CD4-positive, CD25-positive, alpha-beta regulatory T cell (primary cell): Measurements from ENCODE around the gene PDE4D. TPM values are rescaled to one million over a fixed set of nuclear protein-coding genes. Genes with fewer than 3 reads are reported as not detected.

Experiments
- ATAC-seq, 2 donors: fragments of 150-1000 bp; cut with Tn5 transposase; one replicate each; pipeline ENCODE4 v1.10.0; 2021; ENCODE audit warnings: low read depth in 2 of 2, moderate number of reproducible peaks in 2 of 2, moderate library complexity in 1 of 2
- DNase-seq, 3 donors: peaks; one replicate each; pipeline versions ENCODE4 v3.0.0 to v3.0.0-alpha.2; 2012 to 2022; ENCODE audit warnings: mixed read lengths in 1 of 3
- H3K27ac ChIP-seq: one replicate; pipeline ENCODE4 v1.7.0; 2013; ENCODE audit warnings: mild to moderate bottlenecking, low read length; ENCODE audit not compliant: insufficient read depth, poor library complexity, severe bottlenecking
- H3K27me3 ChIP-seq: one replicate; pipeline ENCODE4 v1.7.0; 2013; ENCODE audit warnings: low read length; ENCODE audit not compliant: control insufficient read depth, insufficient read depth
- H3K36me3 ChIP-seq: one replicate; pipeline ENCODE4 v1.7.0; 2013; ENCODE audit warnings: mild to moderate bottlenecking, low read length, moderate library complexity; ENCODE audit not compliant: control insufficient read depth, insufficient read depth
- H3K4me1 ChIP-seq: 2 replicates; pipeline ENCODE4 v1.7.0; 2013; ENCODE audit warnings: mild to moderate bottlenecking, low read length; ENCODE audit not compliant: insufficient read depth, control insufficient read depth, poor library complexity, severe bottlenecking
- H3K4me3 ChIP-seq: one replicate; pipeline ENCODE4 v1.7.0; 2013; ENCODE audit warnings: low read depth, mild to moderate bottlenecking, low read length, moderate library complexity
- H3K9me3 ChIP-seq, 2 experiments: 1 replicate in 1 of 2; 2 replicates in 1 of 2; pipeline ENCODE4 v1.7.0; 2013; ENCODE audit warnings: low read length in 2 of 2, mild to moderate bottlenecking in 1 of 2, moderate library complexity in 1 of 2; ENCODE audit not compliant: control insufficient read depth in 2 of 2
- H3K27ac Mint-ChIP-seq, 3 donors: one replicate each; pipeline ENCODE4 v1.8.0; 2020 to 2022; ENCODE audit warnings: mild to moderate bottlenecking in 3 of 3, mixed read lengths in 3 of 3, moderate library complexity in 2 of 3
- H3K27me3 Mint-ChIP-seq: one replicate; pipeline ENCODE4 v1.8.0; 2022; ENCODE audit warnings: mild to moderate bottlenecking, mixed read lengths
- H3K36me3 Mint-ChIP-seq: one replicate; pipeline ENCODE4 v1.8.0; 2020; ENCODE audit warnings: mixed read lengths
- H3K4me1 Mint-ChIP-seq, 4 donors: one replicate each; pipeline ENCODE4 v1.8.0; 2020 to 2022; ENCODE audit warnings: mixed read lengths in 4 of 4, mild to moderate bottlenecking in 1 of 4
- H3K4me3 Mint-ChIP-seq, 4 donors: one replicate each; pipeline ENCODE4 v1.8.0; 2020 to 2022; ENCODE audit warnings: mild to moderate bottlenecking in 4 of 4, mixed read lengths in 4 of 4, moderate library complexity in 3 of 4
- H3K9me3 Mint-ChIP-seq, 7 donors: one replicate each; pipeline ENCODE4 v1.8.0; 2020 to 2022; ENCODE audit warnings: mixed read lengths in 7 of 7, mild to moderate bottlenecking in 3 of 7, moderate library complexity in 2 of 7
- polyA plus RNA-seq, 4 donors: library from polyadenylated mRNA; unstranded; fragments of 300-500 nt; fragmentation: Illumina TruSeq; gene quantifications; one replicate each; pipeline ENCODE4 v1.2.3, GENCODE V29; 2021
- total RNA-seq: library from RNA; stranded (reverse); gene quantifications from one replicate; pipeline ENCODE4 v1.2.3, GENCODE V29; 2022

The PDE4D gene
- total and polyA plus RNA-seq, 5 donors from 2014 or later: 2.1 to 39.9 (median 4.8) TPM

DNA sequence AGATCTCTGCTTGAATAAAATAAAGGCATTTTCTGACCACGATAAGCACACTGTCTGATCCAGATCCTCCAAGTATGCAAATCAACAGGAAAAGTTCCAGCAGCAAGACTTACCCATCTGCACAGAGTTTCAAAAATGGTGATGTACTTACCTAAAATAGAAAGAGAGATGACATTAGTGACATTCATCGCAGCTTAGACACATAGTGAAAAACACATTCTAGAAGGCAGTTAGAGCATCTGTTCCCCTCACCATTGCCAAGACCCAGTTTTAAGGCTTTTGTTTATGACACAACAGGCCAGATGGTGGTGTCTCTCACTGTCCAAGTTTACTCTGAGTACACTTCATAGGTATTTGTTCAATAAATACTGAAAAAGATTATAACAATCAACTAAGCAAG, 207.7 kb downstream of the PDE4D start:
- H3K4me3 Mint-ChIP-seq: no peak overlapping the region
- Histone ChIP-seq H3K27me3 (no peaks in the 10 kb centered on the region), H3K4me3 (no peak overlapping the region), H3K27ac (no peak overlapping the region), H3K4me1 (no peaks in the 10 kb centered on the region), H3K36me3 (no peaks in the 10 kb centered on the region), H3K9me3 (no peaks in the 10 kb centered on the region)
- H3K36me3 Mint-ChIP-seq: no peaks in the 10 kb centered on the region
- DNase-seq (no peak), ATAC-seq (no peak)
- no peaks in the 10 kb centered on the region for H3K27me3 Mint-ChIP-seq
- no peak overlapping the region for H3K27ac Mint-ChIP-seq
- H3K9me3 Mint-ChIP-seq: peaks cover 0 to 6% (median 1%) of the 10 kb centered on the region in 7 donors
- peaks cover 0 to 5% (median 0%) of the 10 kb centered on the region in 4 donors for H3K4me1 Mint-ChIP-seq

DNA sequence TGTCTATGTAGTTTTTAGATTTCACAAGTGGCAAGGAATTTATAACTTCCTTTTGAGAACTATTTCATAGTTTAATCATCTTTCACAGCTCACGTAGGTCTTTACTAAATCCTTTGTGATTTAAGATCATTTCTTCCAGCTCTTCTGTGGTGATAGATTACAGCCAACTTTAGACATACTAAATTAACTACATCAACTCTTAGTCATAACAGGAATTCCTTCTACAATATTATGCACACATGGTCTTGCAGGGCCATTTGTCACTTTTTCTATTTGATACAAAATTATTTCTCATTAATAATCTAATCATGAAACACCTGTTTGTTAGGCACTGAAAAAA, 208.4 kb downstream of the PDE4D start:
- peaks cover 0 to 3% (median 0%) of the 10 kb centered on the region in 4 donors for H3K4me1 Mint-ChIP-seq
- Histone ChIP-seq H3K36me3 (no peaks in the 10 kb centered on the region), H3K27me3 (no peaks in the 10 kb centered on the region), H3K9me3 (no peaks in the 10 kb centered on the region), H3K4me1 (no peaks in the 10 kb centered on the region), H3K27ac (no peak overlapping the region), H3K4me3 (no peak overlapping the region)
- DNase-seq (no peak), ATAC-seq (no peak)
- no peak overlapping the region for H3K4me3 Mint-ChIP-seq
- H3K27me3 Mint-ChIP-seq: no peaks in the 10 kb centered on the region
- peaks cover 0 to 4% (median 0%) of the 10 kb centered on the region in 7 donors for H3K9me3 Mint-ChIP-seq
- no peaks in the 10 kb centered on the region for H3K36me3 Mint-ChIP-seq
- no peak overlapping the region for H3K27ac Mint-ChIP-seq

DNA sequence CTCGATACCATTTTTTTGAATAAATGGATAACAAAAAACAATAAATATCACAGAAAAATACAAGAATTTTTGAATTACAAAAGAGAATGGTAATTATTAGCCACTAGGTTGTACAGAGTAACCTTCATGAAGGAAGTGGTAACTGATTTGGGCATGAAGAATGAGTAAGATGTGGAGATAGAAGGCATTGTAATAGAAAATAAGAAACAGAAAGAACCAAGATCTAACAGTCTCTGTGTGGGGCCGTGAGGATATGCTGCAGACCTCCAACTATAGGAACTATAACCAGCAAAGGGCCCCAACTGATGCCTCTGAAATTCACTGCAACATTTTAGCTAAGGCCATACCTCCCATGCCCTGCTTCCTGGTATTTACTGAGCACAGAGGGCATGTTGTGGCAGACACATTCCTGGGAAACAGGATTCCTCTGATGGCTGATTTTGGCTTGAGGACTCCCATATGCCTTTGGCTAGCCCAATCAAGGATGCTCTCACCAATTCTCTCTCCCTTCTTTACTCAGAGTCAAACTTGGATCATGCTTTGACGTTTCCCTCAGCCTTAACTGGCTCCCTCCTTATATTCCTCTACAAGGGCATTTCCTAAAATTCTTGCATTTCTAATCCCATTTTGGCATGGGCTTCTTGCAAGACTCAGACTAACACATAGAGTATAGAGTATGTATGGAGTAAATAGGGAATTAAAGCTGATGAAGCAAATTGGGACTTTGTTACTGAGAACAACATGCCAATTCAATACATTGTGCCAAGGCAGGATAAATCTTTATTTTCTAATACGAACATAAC, 208.9 kb downstream of the PDE4D start:
- Mint-ChIP-seq H3K4me1 (peaks cover 0 to 3% (median 0%) of the 10 kb centered on the region in 4 donors), H3K27ac (peak overlapping the region in 1 of 3 donors; percentile 88), H3K4me3 (no peak overlapping the region), H3K27me3 (no peaks in the 10 kb centered on the region), H3K36me3 (no peaks in the 10 kb centered on the region), H3K9me3 (peaks cover 0 to 4% (median 0%) of the 10 kb centered on the region in 7 donors)
- DNase-seq (no peak), ATAC-seq (no peak)
- no peaks in the 10 kb centered on the region for H3K36me3 ChIP-seq
- H3K4me1 ChIP-seq: no peaks in the 10 kb centered on the region
- no peaks in the 10 kb centered on the region for H3K27me3 ChIP-seq
- H3K27ac ChIP-seq: no peak overlapping the region
- no peaks in the 10 kb centered on the region for H3K9me3 ChIP-seq
- no peak overlapping the region for H3K4me3 ChIP-seq

DNA sequence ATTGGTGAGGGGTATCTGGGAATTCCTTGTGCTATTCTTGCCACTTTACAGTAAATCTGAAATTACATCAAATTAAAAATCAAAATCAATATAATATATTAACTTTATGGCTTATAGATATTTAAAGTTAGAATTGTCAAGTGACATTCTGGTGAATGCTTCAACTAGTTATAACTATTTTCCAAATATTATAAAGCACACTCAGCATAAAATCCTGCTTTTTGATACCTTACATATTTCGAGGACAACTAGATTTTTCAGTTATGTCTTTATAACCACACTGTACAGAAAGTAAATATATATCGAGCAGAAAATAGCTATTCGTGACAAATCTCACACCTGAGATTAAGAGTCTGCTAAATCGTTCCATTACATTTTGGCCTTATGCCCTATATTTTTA, 210.2 kb downstream of the PDE4D start:
- H3K4me1 ChIP-seq: no peaks in the 10 kb centered on the region
- Mint-ChIP-seq H3K27ac (no peak overlapping the region), H3K4me1 (peaks cover 0 to 3% (median 0%) of the 10 kb centered on the region in 4 donors), H3K4me3 (no peak overlapping the region), H3K9me3 (peaks cover 0 to 4% (median 0%) of the 10 kb centered on the region in 7 donors), H3K36me3 (no peaks in the 10 kb centered on the region), H3K27me3 (no peaks in the 10 kb centered on the region)
- no peaks in the 10 kb centered on the region for H3K27me3 ChIP-seq
- H3K36me3 ChIP-seq: no peaks in the 10 kb centered on the region
- no peak for DNase-seq
- no peak overlapping the region for H3K27ac ChIP-seq
- no peaks in the 10 kb centered on the region for H3K9me3 ChIP-seq
- H3K4me3 ChIP-seq: no peak overlapping the region
- no peak for ATAC-seq

DNA sequence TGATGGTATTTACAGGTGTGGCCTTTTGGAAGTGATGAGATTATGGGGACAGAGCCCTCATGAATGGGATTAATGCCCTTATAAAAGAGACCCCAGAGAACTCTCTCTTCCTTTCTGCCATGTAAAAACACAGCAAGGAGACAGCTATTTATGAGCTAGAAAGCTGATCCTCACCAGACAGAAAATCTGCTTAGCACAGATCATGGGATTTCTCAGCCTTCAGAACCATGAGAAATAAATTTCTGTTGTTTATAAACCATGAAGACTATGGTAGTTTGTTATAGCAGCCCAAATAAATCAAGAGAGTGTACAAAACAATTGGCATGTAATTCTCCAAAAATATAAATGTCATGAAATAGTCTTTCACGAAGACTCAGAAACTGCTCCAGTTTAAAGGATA, 211.0 kb downstream of the PDE4D start:
- H3K27ac ChIP-seq: no peak overlapping the region
- no peak for DNase-seq
- H3K4me1 ChIP-seq: no peaks in the 10 kb centered on the region
- no peak overlapping the region for H3K4me3 Mint-ChIP-seq
- H3K36me3 Mint-ChIP-seq: no peaks in the 10 kb centered on the region
- no peaks in the 10 kb centered on the region for H3K27me3 Mint-ChIP-seq
- ATAC-seq: no peak
- no peaks in the 10 kb centered on the region for H3K9me3 ChIP-seq
- H3K4me1 Mint-ChIP-seq: peaks cover 0 to 3% (median 0%) of the 10 kb centered on the region in 4 donors
- no peaks in the 10 kb centered on the region for H3K36me3 ChIP-seq
- H3K4me3 ChIP-seq: no peak overlapping the region
- no peaks in the 10 kb centered on the region for H3K27me3 ChIP-seq
- H3K27ac Mint-ChIP-seq: no peak overlapping the region
- H3K9me3 Mint-ChIP-seq: peaks cover 0 to 4% (median 0%) of the 10 kb centered on the region in 7 donors

DNA sequence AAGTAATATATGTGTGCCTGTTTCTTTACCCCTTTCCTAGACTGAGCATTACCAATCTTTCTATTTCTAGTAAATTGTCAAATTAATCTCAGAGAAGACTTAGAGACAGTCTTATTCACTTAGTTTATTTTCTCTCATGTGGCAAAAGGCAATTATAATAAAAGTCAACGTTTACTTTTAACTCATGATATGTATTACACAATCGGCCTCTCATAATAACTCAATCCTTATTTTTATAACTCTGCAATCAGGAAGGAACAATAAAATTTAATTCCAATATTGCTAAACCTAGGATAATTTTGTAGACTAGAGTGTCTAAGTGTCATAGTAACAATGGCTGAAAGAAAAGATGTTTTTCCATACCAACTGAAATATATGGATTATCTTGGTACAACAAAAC, 214.6 kb downstream of the PDE4D start:
- no peaks in the 10 kb centered on the region for H3K36me3 ChIP-seq
- ATAC-seq: no peak
- no peak overlapping the region for H3K4me3 ChIP-seq
- Mint-ChIP-seq H3K27me3 (no peaks in the 10 kb centered on the region), H3K9me3 (peaks cover 0 to 4% (median 0%) of the 10 kb centered on the region in 7 donors), H3K36me3 (no peaks in the 10 kb centered on the region), H3K27ac (no peak overlapping the region), H3K4me3 (no peak overlapping the region), H3K4me1 (no peaks in the 10 kb centered on the region)
- H3K27ac ChIP-seq: no peak overlapping the region
- no peak for DNase-seq
- H3K27me3 ChIP-seq: no peaks in the 10 kb centered on the region
- no peaks in the 10 kb centered on the region for H3K4me1 ChIP-seq
- no peaks in the 10 kb centered on the region for H3K9me3 ChIP-seq

DNA sequence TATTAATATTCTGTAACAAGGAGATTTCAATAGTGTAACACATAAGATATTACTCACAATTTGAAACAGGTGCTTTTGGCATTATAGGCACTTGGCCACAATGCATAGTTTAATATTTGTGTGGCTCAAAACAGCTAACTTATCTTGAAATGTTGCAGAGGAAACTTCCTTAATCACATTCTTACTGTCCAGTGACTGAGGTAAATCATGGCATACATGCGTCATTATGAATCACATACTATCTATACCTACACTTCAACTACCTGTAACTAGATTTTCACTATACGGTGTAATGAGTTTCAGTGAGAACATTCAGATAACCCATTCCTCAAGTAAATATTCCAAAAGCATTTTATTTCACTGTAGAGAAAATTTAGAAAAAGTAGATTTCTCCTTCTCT, 218.8 kb downstream of the PDE4D start:
- Histone ChIP-seq H3K4me1 (no peaks in the 10 kb centered on the region), H3K27me3 (no peaks in the 10 kb centered on the region), H3K9me3 (no peaks in the 10 kb centered on the region), H3K4me3 (no peak overlapping the region), H3K36me3 (no peaks in the 10 kb centered on the region), H3K27ac (no peak overlapping the region)
- no peaks in the 10 kb centered on the region for H3K36me3 Mint-ChIP-seq
- H3K9me3 Mint-ChIP-seq: no peaks in the 10 kb centered on the region
- H3K4me1 Mint-ChIP-seq: peaks cover 0 to 2% (median 0%) of the 10 kb centered on the region in 4 donors
- ATAC-seq (no peak), DNase-seq (no peak)
- H3K27me3 Mint-ChIP-seq: no peaks in the 10 kb centered on the region
- peak overlapping the region in 1 of 3 donors; percentile 71 for H3K27ac Mint-ChIP-seq
- no peak overlapping the region for H3K4me3 Mint-ChIP-seq
